H1 (cell line): Measurements from ENCODE around the gene FOXL2NB. TPM values are rescaled to one million over a fixed set of nuclear protein-coding genes. Genes with fewer than 3 reads are reported as not detected.

Source experiments
- MAFK ChIP-seq: IDR thresholded peaks from 2 replicates; pipeline ENCODE4 v1.6.1; 2012; ENCODE audit warnings: low read depth, mild to moderate bottlenecking, improper control_type of control experiment, low read length
- SAP30 ChIP-seq: fragments of 300-600 bp; sonication (generic); IDR thresholded peaks from 2 replicates; pipeline ENCODE4 v1.7.1; 2012; ENCODE audit warnings: low read length, moderate library complexity, mild to moderate bottlenecking, inconsistent platforms; ENCODE audit not compliant: insufficient read depth, insufficient replicate concordance
- SIN3A ChIP-seq, 2 experiments: IDR thresholded peaks in 1 of 2; conservative IDR thresholded peaks in 1 of 2; 2 replicates each; pipeline ENCODE4 v1.6.1; 2011 to 2012; ENCODE audit warnings: low read length in 2 of 2, improper control_type of control experiment in 1 of 2, low read depth in 1 of 2, mild to moderate bottlenecking in 1 of 2
- TAF7 ChIP-seq: optimal IDR thresholded peaks from 2 replicates; pipeline ENCODE3; 2011; ENCODE audit warnings: low read depth, mild to moderate bottlenecking, inconsistent platforms, low read length, moderate library complexity, borderline replicate concordance
- polyA plus RNA-seq, 7 experiments: library from polyadenylated mRNA; depleted of rRNA in 3 of 7; stranded (reverse) in 5 of 7; unstranded in 2 of 7; fragments of >200 nt in 5 of 7; fragments of 200-250 nt in 2 of 7; gene quantifications; 1 replicate in 5 of 7; 2 replicates in 1 of 7; 4 replicates in 1 of 7; pipeline versions ENCODE4 v1.2.1 to v1.2.3, GENCODE V29; 2011 to 2013; ENCODE audit warnings: missing spikeins in 2 of 7, mixed read lengths in 2 of 7
- total RNA-seq: library from RNA; stranded (reverse); fragmentation: NEBNext Ultra II Directional; extraction: Animal tissue kit (Norgen Biotek cat#: 25700); gene quantifications from 2 replicates; pipeline ENCODE4 v1.2.1, GENCODE V29; 2021

FOXL2NB gene
- total and polyA plus RNA-seq, 2 of the 8 experiments (the other 6 are each of a cell fraction or from before 2014, with no cell fraction given), result 5.4 to 7.3 TPM

DNA sequence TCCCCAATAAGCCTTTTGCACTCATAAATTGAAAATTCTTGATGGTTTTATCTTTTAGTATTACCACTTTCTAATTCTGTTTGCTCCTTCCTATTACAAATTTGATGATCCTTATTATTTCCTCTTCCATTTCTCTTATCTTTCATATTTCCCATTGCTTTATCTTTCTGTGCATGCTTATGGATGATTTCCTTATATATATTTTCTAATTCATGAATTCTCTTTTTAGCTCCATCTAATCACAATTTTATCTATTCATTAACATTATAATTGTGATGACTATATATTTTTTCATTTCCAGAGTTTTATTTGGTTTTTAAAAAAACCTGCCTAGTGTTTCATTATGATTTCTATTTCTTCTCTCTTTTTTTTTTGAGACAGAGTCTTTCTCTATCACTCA is 17.9 kb downstream of the FOXL2NB start (continued):
- TF ChIP-seq SAP30 (no peak), MAFK (no peak), SIN3A (conservative IDR thresholded peaks at IDR 0.05 in 1 of 2, IDR thresholded peaks at IDR 0.05 in 1 of 2; ENCODE audit: low read depth in 1 of 2, low read length in 2 of 2) (no peak), TAF7 (no peak)
